HG02884 (cell line): ENCODE measurements around the gene IFNGR2.
"Not testable (repeated sequence)": the region's sequence is repeated elsewhere in the genome, so short reads cannot be mapped to it uniquely, and the experiment has no call there.

Source experiments
- ATAC-seq: cut with Tn5 transposase; IDR thresholded peaks from one replicate; pipeline ENCODE4 v1.9.1; 2021; ENCODE audit warnings: mild to moderate bottlenecking, moderate library complexity; ENCODE audit not compliant: unreplicated experiment

IFNGR2 gene

GRCh38 chr21:33403128-33403785 is at the start of gene IFNGR2:
Gene IFNGR2 (plus strand): TSS chr21:33403413. CDS start chr21:33403544, 131 bp downstream.
- ATAC-seq, result peak; percentile 42

GRCh38 chr21:33355355-33355754 is 47.9 kb upstream of the IFNGR2 start:
- ATAC-seq, result no peak

- no peak for ATAC-seq
These were observed 47.2 kb upstream of the IFNGR2 start for GRCh38 chr21:33355996-33356395.

- no peak for ATAC-seq
These were observed 46.0 kb upstream of the IFNGR2 start for GRCh38 chr21:33357177-33357576.

- no peak for ATAC-seq
These were observed 43.8 kb upstream of the IFNGR2 start for GRCh38 chr21:33359446-33359845.

- no peak for ATAC-seq
These were observed 42.9 kb upstream of the IFNGR2 start for GRCh38 chr21:33360281-33360680.

GRCh38 chr21:33360881-33361602 is 42.2 kb upstream of the IFNGR2 start:
- peak; percentile 60 for ATAC-seq

GRCh38 chr21:33362044-33362555 is 41.1 kb upstream of the IFNGR2 start:
- no peak for ATAC-seq

- not testable (repeated sequence) for ATAC-seq
These were observed 39.2 kb upstream of the IFNGR2 start for GRCh38 chr21:33363911-33364609.

GRCh38 chr21:33364830-33365229 is 38.4 kb upstream of the IFNGR2 start:
- ATAC-seq, result no peak

- no peak for ATAC-seq
These were observed 35.8 kb upstream of the IFNGR2 start for GRCh38 chr21:33367309-33367973.

GRCh38 chr21:33368124-33368523 is 35.1 kb upstream of the IFNGR2 start:
- no peak for ATAC-seq

- ATAC-seq, result no peak
These were observed 34.6 kb upstream of the IFNGR2 start for GRCh38 chr21:33368576-33368975.

GRCh38 chr21:33369586-33369985 is 33.6 kb upstream of the IFNGR2 start:
- ATAC-seq, result no peak

GRCh38 chr21:33370305-33370704 is 32.9 kb upstream of the IFNGR2 start:
- ATAC-seq, result no peak

GRCh38 chr21:33371366-33371765 is 31.8 kb upstream of the IFNGR2 start:
- ATAC-seq, result no peak

- ATAC-seq, result no peak
These were observed 30.6 kb upstream of the IFNGR2 start for GRCh38 chr21:33372582-33372981.

- ATAC-seq, result no peak
These were observed 29.8 kb upstream of the IFNGR2 start for GRCh38 chr21:33373451-33373850.

- no peak for ATAC-seq
These were observed 29.1 kb upstream of the IFNGR2 start for GRCh38 chr21:33374080-33374449.

- ATAC-seq, result no peak
These were observed 28.6 kb upstream of the IFNGR2 start for GRCh38 chr21:33374450-33375096.
